GM18870 (cell line): ENCODE data around the gene SCTR.

ENCODE experiments used
- ATAC-seq: cut with Tn5 transposase; IDR thresholded peaks from one replicate; pipeline ENCODE4 v1.9.1; 2021; ENCODE audit warnings: moderate library complexity; ENCODE audit not compliant: unreplicated experiment

Gene SCTR

GRCh38 chr2:119523383-119523951 lies 816 bp downstream of the SCTR start:
- no peak for ATAC-seq

- no peak for ATAC-seq
Measured at GRCh38 chr2:119522671-119523070, 1.6 kb downstream of the SCTR start.

- ATAC-seq = no peak
Measured at GRCh38 chr2:119521433-119522050, 2.7 kb downstream of the SCTR start.

GRCh38 chr2:119520696-119521432 lies 3.4 kb downstream of the SCTR start:
- no peak for ATAC-seq

GRCh38 chr2:119519057-119519408 lies 5.2 kb downstream of the SCTR start:
- ATAC-seq = no peak

GRCh38 chr2:119518401-119519056 lies 5.8 kb downstream of the SCTR start:
- ATAC-seq = no peak

- ATAC-seq = no peak
Measured at GRCh38 chr2:119517433-119517832, 6.8 kb downstream of the SCTR start.

- ATAC-seq = no peak
Measured at GRCh38 chr2:119516121-119516520, 8.2 kb downstream of the SCTR start.

GRCh38 chr2:119513832-119514231 lies 10.5 kb downstream of the SCTR start:
- no peak for ATAC-seq

- ATAC-seq = no peak
Measured at GRCh38 chr2:119512946-119513345, 11.3 kb downstream of the SCTR start.

GRCh38 chr2:119511989-119512388 lies 12.3 kb downstream of the SCTR start:
- no peak for ATAC-seq

- ATAC-seq = no peak
Measured at GRCh38 chr2:119508756-119509155, 15.5 kb downstream of the SCTR start.

GRCh38 chr2:119496682-119497081 lies 27.6 kb downstream of the SCTR start:
- ATAC-seq = no peak

- no peak for ATAC-seq
Measured at GRCh38 chr2:119495948-119496347, 28.3 kb downstream of the SCTR start.

- no peak for ATAC-seq
Measured at GRCh38 chr2:119494163-119494790, 30.0 kb downstream of the SCTR start.

- no peak for ATAC-seq
Measured at GRCh38 chr2:119491776-119492525, 32.3 kb downstream of the SCTR start.

GRCh38 chr2:119490653-119491195 lies 33.6 kb downstream of the SCTR start:
- no peak for ATAC-seq

- no peak for ATAC-seq
Measured at GRCh38 chr2:119490106-119490505, 34.2 kb downstream of the SCTR start.

GRCh38 chr2:119489232-119489952 lies 34.9 kb downstream of the SCTR start:
- ATAC-seq = no peak
